RWPE1 (cell line): ENCODE measurements around the gene RTEL1.

Experiments used
- CTCF ChIA-PET: fragments of 350-600 bp; sonication (Branson Sonifier 250); formaldehyde crosslinking; extraction: SDS; loops from one replicate; lab custom pipeline; 2021; lab: Yijun Ruan, JAX
- POLR2A ChIA-PET: fragments of 400-600 bp; formaldehyde crosslinking; extraction: SDS; loops from one replicate; lab custom pipeline; 2020; ENCODE audit warnings: antibody characterized with exemption; ENCODE audit not compliant: low non-redundant PET; lab: Yijun Ruan, JAX
- DNase-seq: peaks from one replicate; pipeline ENCODE4 v3.0.0; 2012; ENCODE audit warnings: low spot score
- H3K27ac ChIP-seq: fragments of 450-650 bp; 2 replicates; pipeline ENCODE4 v1.5.1; 2017
- TF ChIP-seq, protein P1 (sequence below): fragments of 450-650 bp; conservative IDR thresholded peaks from 2 replicates; pipeline ENCODE4 v1.5.1; 2017; ENCODE audit warnings: low read depth, mild to moderate bottlenecking

Gene RTEL1

DNA sequence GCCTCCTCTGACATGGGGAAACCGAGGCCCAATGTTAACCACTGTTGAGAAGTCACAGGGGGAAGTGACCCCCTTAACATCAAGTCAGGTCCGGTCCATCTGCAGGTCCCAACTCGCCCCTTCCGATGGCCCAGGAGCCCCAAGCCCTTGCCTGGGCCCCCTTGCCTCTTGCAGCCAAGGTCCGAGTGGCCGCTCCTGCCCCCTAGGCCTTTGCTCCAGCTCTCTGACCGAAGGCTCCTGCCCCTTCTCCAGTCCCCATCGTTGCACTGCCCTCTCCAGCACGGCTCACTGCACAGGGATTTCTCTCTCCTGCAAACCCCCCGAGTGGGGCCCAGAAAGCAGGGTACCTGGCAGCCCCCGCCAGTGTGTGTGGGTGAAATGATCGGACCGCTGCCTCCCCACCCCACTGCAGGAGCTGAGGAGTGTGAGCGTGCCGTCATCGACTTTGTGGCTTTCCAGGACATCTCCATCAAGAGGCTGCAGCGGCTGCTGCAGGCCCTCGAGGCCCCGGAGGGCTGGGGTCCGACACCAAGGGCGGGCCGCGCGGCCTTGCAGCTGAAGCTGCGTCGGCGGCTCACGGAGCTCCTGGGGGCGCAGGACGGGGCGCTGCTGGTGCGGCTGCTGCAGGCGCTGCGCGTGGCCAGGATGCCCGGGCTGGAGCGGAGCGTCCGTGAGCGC is 39.9 kb downstream of the RTEL1 start:
- no peak for DNase-seq
- TF ChIP-seq, protein P1, sequence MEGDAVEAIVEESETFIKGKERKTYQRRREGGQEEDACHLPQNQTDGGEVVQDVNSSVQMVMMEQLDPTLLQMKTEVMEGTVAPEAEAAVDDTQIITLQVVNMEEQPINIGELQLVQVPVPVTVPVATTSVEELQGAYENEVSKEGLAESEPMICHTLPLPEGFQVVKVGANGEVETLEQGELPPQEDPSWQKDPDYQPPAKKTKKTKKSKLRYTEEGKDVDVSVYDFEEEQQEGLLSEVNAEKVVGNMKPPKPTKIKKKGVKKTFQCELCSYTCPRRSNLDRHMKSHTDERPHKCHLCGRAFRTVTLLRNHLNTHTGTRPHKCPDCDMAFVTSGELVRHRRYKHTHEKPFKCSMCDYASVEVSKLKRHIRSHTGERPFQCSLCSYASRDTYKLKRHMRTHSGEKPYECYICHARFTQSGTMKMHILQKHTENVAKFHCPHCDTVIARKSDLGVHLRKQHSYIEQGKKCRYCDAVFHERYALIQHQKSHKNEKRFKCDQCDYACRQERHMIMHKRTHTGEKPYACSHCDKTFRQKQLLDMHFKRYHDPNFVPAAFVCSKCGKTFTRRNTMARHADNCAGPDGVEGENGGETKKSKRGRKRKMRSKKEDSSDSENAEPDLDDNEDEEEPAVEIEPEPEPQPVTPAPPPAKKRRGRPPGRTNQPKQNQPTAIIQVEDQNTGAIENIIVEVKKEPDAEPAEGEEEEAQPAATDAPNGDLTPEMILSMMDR: no peak
- peak overlapping the region; percentile 97 for H3K27ac ChIP-seq
- ChIA-PET CTCF (interaction anchor here (0.6 to 1.4 kb wide), 4 partner anchors 56 to 191 kb away, joined by 3 to 7 read pairs (median 3); partner anchors contain the start of gene PTK6), POLR2A (interaction anchor here (0.5 to 0.8 kb wide), 2 partner anchors 11 to 40 kb away, joined by 3 read pairs; partner anchors contain the start of gene RTEL1)

DNA sequence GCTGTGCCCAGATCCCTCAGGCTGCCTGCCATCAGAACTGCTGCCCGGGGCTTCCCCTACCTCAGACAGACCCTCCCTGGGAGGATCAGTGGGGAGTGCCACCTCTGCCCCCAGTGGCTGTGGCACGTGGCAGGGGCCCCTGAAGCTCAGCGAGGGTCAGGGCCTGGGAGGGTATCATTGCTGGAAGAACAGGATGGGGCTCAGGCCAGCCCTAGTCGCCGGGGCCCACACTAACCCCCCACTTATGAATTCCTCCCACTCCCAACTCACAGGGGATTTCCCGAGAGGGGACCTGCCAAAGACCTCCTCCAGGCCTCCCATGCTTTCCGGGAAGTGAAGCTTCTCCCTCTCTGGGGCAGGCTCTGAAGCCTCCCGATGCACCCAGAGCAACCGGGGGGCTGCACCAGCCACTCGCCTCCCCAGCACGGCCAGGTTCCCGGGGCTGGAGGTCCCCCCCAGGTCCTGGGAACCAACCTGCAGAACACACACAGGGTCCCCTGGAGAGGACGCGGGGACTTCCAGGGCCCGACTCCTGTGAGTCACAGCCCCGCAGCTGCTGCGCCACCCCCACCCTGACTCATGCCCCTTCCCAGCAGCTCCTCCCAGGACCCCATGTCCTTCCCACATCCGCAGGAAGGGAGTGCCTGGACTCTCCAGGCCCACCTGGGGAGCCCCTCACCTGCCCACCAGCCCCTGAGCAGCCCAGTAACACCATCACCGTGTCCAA is 40.8 kb downstream of the RTEL1 start:
- peak overlapping the region; percentile 97 for H3K27ac ChIP-seq
- peak; percentile 96 for DNase-seq
- TF ChIP-seq, protein P1: no peak
- ChIA-PET CTCF (interaction anchor here (0.5 to 1.3 kb wide), 10 partner anchors 16 to 275 kb away, joined by 3 to 7 read pairs (median 4); no protein-coding TSS in a partner anchor), POLR2A (interaction anchor here (0.5 to 1.5 kb wide), 6 partner anchors 12 to 965 kb away, joined by 3 to 8 read pairs (median 3); partner anchors contain the start of gene RTEL1)

DNA sequence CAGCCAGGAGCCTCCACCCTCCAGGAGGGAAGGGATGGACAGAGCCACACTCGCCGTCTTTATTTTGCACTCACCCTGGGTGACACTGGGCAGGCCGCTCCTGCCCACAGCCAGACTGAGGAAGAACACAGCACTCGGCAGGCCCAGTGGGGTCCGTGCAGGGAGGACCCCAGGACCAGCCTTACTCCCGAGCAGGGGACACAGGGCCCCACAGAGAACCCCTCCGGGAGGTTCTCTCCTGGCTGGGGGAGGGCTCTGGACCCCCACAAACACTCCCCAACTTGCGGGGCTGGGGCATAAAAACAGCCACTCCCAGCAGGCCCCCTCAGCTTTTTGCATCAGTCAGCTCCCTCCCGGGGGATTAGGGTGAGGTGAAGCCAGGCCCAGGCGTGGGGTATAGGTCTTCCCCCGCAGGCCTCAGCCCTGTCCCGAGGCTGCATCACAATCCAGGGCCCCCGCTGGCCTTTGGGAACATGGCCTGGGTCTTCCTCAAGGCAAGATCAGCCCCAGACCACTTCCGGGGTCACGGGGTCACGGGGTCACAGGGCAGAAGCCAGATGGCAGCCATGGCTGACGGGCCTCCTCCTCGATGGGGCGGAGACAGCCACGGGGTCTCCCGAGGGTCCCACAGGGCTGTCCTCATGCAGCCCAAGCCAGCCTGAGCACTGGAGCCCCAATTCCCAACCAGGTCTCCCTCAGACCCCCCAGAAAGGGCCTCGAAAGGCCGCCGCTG is 41.5 kb downstream of the RTEL1 start:
- peak overlapping the region; percentile 97 for H3K27ac ChIP-seq
- DNase-seq: no peak
- TF ChIP-seq, protein P1: no peak
- ChIA-PET CTCF (interaction anchor here (0.5 to 1.3 kb wide), 6 partner anchors 38 to 274 kb away, joined by 3 to 7 read pairs (median 4); no protein-coding TSS in a partner anchor), POLR2A (interaction anchor here (1.1 to 1.5 kb wide), 2 partner anchors 17 to 161 kb away, joined by 3 to 8 read pairs; no protein-coding TSS in a partner anchor)

DNA sequence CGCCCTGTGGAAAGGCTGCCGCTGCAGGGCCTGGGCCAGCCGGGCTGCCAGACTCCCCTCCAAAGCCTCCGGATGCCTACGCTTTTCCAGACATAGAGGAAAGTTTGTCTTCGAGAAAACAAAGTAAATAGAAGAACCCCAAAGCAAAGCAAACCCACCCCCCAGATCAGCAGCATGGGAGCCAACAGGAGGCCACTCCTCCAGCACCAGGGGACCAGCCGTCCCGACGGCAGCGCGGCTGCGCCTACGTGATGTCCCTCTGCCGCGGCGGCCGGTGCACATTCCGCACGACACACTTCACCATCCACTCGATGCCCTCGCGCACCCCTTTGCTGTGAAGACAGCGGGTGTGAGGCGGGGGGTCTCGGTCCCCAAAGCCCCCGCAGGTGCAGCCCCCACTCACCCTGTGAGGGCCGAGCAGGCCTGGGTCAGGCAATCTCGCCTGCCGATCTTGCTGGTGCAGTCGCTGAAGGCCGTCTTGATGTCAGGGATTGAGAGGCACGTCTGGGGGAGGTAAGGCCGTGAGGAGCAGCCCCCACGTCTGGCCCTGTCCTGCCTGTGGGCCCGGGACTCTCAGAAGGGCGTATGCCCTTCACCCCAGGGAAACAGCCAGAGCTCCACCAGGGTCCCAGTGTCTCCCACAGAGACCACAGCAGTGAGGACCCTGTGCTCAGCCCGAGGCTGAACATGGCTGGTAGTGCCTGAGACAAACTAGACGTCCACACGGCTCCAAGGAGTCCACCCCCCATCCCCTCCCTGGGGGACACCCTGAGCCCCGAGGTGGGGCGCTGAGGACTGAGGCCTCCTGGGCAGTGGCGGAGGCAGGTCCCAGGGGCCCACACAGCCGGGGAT is 42.3 kb downstream of the RTEL1 start:
- POLR2A ChIA-PET: interaction anchor here (1.5 kb wide), 1 partner anchor 18 kb away, joined by 8 read pairs; no protein-coding TSS in a partner anchor
- peak overlapping the region; percentile 97 for H3K27ac ChIP-seq
- CTCF ChIA-PET: no interaction called here
- DNase-seq: no peak
- TF ChIP-seq, protein P1: no peak

DNA sequence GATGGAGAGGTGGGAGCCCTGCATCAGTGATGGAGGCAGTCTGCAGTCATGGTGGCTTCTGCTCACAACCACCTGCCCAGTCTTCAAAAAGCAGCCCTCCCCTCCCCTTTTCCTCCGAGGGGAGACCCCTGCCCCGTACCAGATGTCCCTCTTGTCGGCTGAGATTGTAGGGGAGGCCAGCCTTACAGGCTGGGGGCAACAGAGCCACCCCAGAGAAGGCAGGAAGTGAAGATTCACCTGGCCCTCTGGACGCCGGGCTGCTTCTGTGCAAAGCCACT is 42.9 kb downstream of the RTEL1 start:
- POLR2A ChIA-PET: no interaction called here
- DNase-seq: no peak
- TF ChIP-seq, protein P1: no peak
- peak overlapping the region; percentile 97 for H3K27ac ChIP-seq
- CTCF ChIA-PET: no interaction called here
